Skeletal muscle satellite cell (primary cell): ENCODE measurements around the gene RELA.

Source experiments
- H3K27me3 ChIP-seq: 2 replicates; pipeline ENCODE4 v1.7.0; 2013; ENCODE audit warnings: low read length; ENCODE audit not compliant: control insufficient read depth, insufficient read depth
- H3K36me3 ChIP-seq: 2 replicates; pipeline ENCODE4 v1.7.0; 2013; ENCODE audit warnings: mild to moderate bottlenecking, control low read depth, low read length; ENCODE audit not compliant: insufficient read depth
- H3K4me1 ChIP-seq: 2 replicates; pipeline ENCODE4 v1.7.0; 2013; ENCODE audit warnings: low read length; ENCODE audit not compliant: control insufficient read depth, insufficient read depth
- H3K4me2 ChIP-seq: 2 replicates; pipeline ENCODE4 v1.7.0; 2013; ENCODE audit warnings: mild to moderate bottlenecking, low read length
- H3K4me3 ChIP-seq: 2 replicates; pipeline ENCODE4 v1.7.0; 2013; ENCODE audit warnings: low read length
- H3K9ac ChIP-seq: 2 replicates; pipeline ENCODE4 v1.7.0; 2013; ENCODE audit warnings: mild to moderate bottlenecking, low read depth, low read length, moderate library complexity
- H3K9me3 ChIP-seq: replicated peaks from 2 replicates; pipeline ENCODE4 v1.7.0; 2013; ENCODE audit warnings: mild to moderate bottlenecking, control low read depth, low read length

RELA gene

GRCh38 chr11:65652511-65653228 is 10.0 kb downstream of the RELA start:
- Histone ChIP-seq H3K4me2 (peak overlapping the region; percentile 92), H3K9me3 (no peaks in the 10 kb centered on the region), H3K4me1 (peaks cover 25% of the 10 kb centered on the region), H3K27me3 (no peaks in the 10 kb centered on the region), H3K9ac (peak overlapping the region; percentile 87), H3K36me3 (peaks cover 50% of the 10 kb centered on the region), H3K4me3 (peak overlapping the region; percentile 78)

DNA sequence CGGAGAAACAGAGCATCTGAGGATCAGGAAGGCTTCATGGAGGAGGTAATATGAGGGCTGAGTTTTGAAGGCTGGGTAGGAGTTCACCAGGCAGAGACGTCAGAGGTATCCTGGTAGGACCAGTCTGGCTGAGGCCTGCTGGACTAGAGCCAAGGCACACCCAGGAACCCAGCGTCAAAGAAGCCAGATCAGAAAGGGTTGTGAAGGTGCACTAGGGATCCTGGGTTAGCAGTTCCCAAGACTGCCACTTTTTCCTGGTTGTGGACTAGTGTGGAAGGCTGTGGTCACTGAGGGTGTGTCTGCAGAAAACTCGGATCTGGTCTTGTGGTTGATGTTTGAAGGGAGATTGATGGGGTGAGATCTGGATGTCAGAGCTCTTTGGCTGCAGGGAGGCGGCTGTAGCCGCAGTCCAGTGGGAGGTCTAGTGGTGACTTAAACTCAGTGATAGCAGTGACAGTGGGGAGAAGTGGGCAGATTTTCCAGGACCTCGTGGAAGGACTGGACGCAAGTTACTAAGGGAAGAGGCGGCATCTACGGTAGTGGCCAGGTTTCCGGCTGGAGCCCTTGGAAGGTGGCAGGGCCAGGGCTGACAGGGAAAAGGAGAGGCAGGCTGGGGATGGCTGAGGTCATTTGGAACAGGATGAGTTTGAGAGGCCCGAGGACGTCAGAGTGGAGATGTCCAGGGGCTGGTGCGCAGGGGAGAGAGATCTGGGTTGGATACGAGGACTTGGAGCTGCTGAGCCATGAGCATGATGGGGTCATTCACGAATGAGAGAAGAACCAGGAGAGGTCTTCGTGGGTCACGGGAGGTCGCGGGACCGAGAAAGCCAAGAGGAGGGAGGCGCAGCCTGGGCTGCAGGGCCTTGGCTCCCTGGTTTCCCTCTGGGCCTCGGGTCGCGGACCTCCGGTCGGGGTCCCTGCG is 10.9 kb downstream of the RELA start:
- Histone ChIP-seq H3K27me3 (no peaks in the 10 kb centered on the region), H3K9ac (peak overlapping the region; percentile 87), H3K9me3 (no peaks in the 10 kb centered on the region), H3K4me1 (peaks cover 27% of the 10 kb centered on the region), H3K36me3 (peaks cover 42% of the 10 kb centered on the region), H3K4me2 (peak overlapping the region; percentile 92), H3K4me3 (peak overlapping the region; percentile 78)

DNA sequence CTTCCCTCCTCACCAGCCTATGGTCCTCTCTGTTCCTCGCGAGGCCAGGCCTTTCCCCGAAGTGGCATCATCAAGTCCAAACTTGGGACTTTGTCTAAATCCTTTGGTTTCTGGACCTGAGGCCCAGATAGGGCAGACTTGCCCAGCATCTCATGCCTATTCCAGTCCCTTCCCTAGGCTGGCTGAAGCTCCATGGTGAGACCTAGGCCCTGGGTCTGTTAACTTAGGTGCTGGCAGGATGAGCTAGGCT is 11.5 kb downstream of the RELA start:
- Histone ChIP-seq H3K4me3 (no peak overlapping the region), H3K9ac (no peak overlapping the region), H3K27me3 (no peaks in the 10 kb centered on the region), H3K36me3 (peaks cover 39% of the 10 kb centered on the region), H3K4me2 (no peak overlapping the region), H3K9me3 (no peaks in the 10 kb centered on the region), H3K4me1 (peaks cover 28% of the 10 kb centered on the region)

- Histone ChIP-seq H3K4me3 (no peak overlapping the region), H3K4me1 (peaks cover 28% of the 10 kb centered on the region), H3K36me3 (peaks cover 39% of the 10 kb centered on the region), H3K9ac (no peak overlapping the region), H3K4me2 (no peak overlapping the region), H3K27me3 (no peaks in the 10 kb centered on the region), H3K9me3 (no peaks in the 10 kb centered on the region)
These were observed 12.0 kb downstream of the RELA start for GRCh38 chr11:65650547-65651338.

GRCh38 chr11:65649656-65650546 is 12.8 kb downstream of the RELA start:
- Histone ChIP-seq H3K4me1 (peaks cover 28% of the 10 kb centered on the region), H3K36me3 (peaks cover 32% of the 10 kb centered on the region), H3K9ac (no peak overlapping the region), H3K9me3 (no peaks in the 10 kb centered on the region), H3K4me3 (no peak overlapping the region), H3K27me3 (no peaks in the 10 kb centered on the region), H3K4me2 (no peak overlapping the region)

GRCh38 chr11:65648997-65649493 is 13.7 kb downstream of the RELA start:
- peaks cover 23% of the 10 kb centered on the region for H3K36me3 ChIP-seq

GRCh38 chr11:65646958-65647701 is 15.6 kb downstream of the RELA start:
- H3K27me3 ChIP-seq = no peaks in the 10 kb centered on the region
- no peaks in the 10 kb centered on the region for H3K9me3 ChIP-seq
- peak overlapping the region; percentile 73 for H3K4me2 ChIP-seq
- H3K4me3 ChIP-seq = peak overlapping the region; percentile 63
- peaks cover 10% of the 10 kb centered on the region for H3K4me1 ChIP-seq
- peaks cover 18% of the 10 kb centered on the region for H3K36me3 ChIP-seq
- H3K9ac ChIP-seq = no peak overlapping the region

More at GRCh38 chr11:65648997-65649493, 13.7 kb downstream of the RELA start:
- H3K9ac ChIP-seq = no peak overlapping the region
- no peaks in the 10 kb centered on the region for H3K27me3 ChIP-seq
- H3K4me3 ChIP-seq = no peak overlapping the region
- H3K4me2 ChIP-seq = no peak overlapping the region
- H3K9me3 ChIP-seq = no peaks in the 10 kb centered on the region
- peaks cover 28% of the 10 kb centered on the region for H3K4me1 ChIP-seq

DNA sequence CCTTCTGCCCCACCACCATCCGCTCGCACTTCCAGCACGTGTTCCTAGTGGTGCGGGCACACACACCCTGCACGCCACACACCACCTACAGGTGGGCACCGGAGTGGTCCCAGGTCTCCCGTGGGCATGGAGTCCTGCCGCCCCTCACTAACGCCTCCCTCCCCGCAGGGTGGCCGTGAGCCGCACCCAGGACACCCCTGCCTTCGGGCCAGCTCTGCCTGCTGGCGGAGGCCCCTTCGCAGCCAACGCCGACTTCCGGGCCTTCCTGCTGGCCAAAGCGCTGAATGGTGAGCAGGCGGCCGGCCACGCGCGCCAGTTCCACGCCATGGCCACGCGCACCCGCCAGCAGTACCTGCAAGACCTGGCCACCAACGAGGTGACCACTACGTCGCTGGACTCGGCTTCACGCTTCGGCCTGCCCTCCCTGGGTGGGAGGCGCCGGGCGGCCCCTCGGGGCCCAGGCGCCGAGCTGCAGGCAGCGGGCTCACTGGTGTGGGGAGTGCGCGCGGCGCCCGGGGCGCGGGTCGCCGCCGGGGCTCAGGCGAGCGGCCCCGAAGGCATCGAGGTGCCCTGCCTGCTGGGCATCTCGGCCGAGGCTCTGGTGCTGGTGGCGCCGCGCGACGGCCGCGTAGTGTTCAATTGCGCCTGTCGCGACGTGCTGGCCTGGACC is 16.3 kb downstream of the RELA start:
- Histone ChIP-seq H3K4me1 (peaks cover 3% of the 10 kb centered on the region), H3K9ac (no peak overlapping the region), H3K4me2 (peak overlapping the region; percentile 73), H3K27me3 (no peaks in the 10 kb centered on the region), H3K4me3 (no peak overlapping the region), H3K36me3 (peaks cover 21% of the 10 kb centered on the region), H3K9me3 (no peaks in the 10 kb centered on the region)

GRCh38 chr11:65645710-65646109 is 17.0 kb downstream of the RELA start:
- H3K4me2 ChIP-seq = no peak overlapping the region
- no peaks in the 10 kb centered on the region for H3K27me3 ChIP-seq
- no peak overlapping the region for H3K4me3 ChIP-seq
- H3K9ac ChIP-seq = no peak overlapping the region
- H3K9me3 ChIP-seq = no peaks in the 10 kb centered on the region
- peaks cover 26% of the 10 kb centered on the region for H3K36me3 ChIP-seq
- peaks cover 3% of the 10 kb centered on the region for H3K4me1 ChIP-seq

DNA sequence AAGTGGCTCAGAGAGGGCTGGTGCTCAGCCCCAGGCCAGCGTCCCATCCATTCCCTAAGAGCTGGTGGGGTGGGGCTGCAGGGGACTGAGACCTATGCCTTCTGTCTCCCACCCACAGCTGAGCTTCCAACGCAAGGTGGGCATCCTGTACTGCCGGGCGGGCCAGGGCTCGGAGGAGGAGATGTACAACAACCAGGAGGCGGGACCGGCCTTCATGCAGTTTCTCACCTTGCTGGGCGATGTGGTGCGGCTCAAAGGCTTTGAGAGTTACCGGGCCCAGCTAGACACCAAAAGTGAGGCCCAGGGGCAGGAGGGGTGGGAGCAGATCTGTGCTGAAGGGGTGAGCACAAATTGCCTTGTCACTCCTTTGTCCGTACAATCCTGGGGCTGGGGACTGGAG is 17.9 kb downstream of the RELA start:
- Histone ChIP-seq H3K4me2 (no peak overlapping the region), H3K27me3 (no peaks in the 10 kb centered on the region), H3K9ac (no peak overlapping the region), H3K4me3 (no peak overlapping the region), H3K4me1 (peaks cover 6% of the 10 kb centered on the region), H3K9me3 (no peaks in the 10 kb centered on the region), H3K36me3 (peaks cover 22% of the 10 kb centered on the region)
